Chondrocyte (in vitro differentiated cells): ENCODE measurements around the gene APBB3. TPM values are rescaled to one million over a fixed set of nuclear protein-coding genes. Genes with fewer than 3 reads are reported as not detected.

Source experiments
- DNase-seq: peaks from one replicate; pipeline ENCODE4 v3.0.0; 2021; ENCODE audit warnings: mixed read lengths, low spot score
- H3K27ac Mint-ChIP-seq: one replicate; pipeline ENCODE4 v1.8.0; 2021; ENCODE audit warnings: mild to moderate bottlenecking, moderate library complexity, mixed read lengths; ENCODE audit not compliant: unreplicated experiment
- H3K27me3 Mint-ChIP-seq: 2 replicates; pipeline ENCODE4 v1.8.0; 2021; ENCODE audit warnings: low read depth, mixed read lengths
- H3K36me3 Mint-ChIP-seq: 2 replicates; pipeline ENCODE4 v1.8.0; 2021; ENCODE audit warnings: low read depth, mixed read lengths
- H3K4me1 Mint-ChIP-seq: 2 replicates; pipeline ENCODE4 v1.8.0; 2021; ENCODE audit warnings: low read depth, mild to moderate bottlenecking, mixed read lengths
- H3K4me3 Mint-ChIP-seq: one replicate; pipeline ENCODE4 v1.8.0; 2021; ENCODE audit warnings: mild to moderate bottlenecking, moderate library complexity, mixed read lengths; ENCODE audit not compliant: unreplicated experiment
- H3K9me3 Mint-ChIP-seq: 2 replicates; pipeline ENCODE4 v1.8.0; 2021; ENCODE audit warnings: low read depth, mixed read lengths
- CTCF ChIP-seq: fragments of 200-600 bp; sonication (generic); IDR thresholded peaks from 2 replicates; pipeline ENCODE4 v1.5.0; 2021; ENCODE audit warnings: antibody characterized with exemption, mild to moderate bottlenecking, moderate library complexity
- total RNA-seq: library from RNA; stranded (reverse); gene quantifications from 3 replicates; pipeline ENCODE4 v1.2.1, GENCODE V29; 2021

Gene APBB3
- total RNA-seq, 1 donor from 2014 or later: 42.3 TPM

- no peak for DNase-seq
- H3K4me1 Mint-ChIP-seq: peaks cover 51% of the 10 kb centered on the region
- H3K4me3 Mint-ChIP-seq: no peak overlapping the region
- H3K27me3 Mint-ChIP-seq: no peaks in the 10 kb centered on the region
- peaks cover 11% of the 10 kb centered on the region for H3K36me3 Mint-ChIP-seq
- H3K9me3 Mint-ChIP-seq: no peaks in the 10 kb centered on the region
- H3K27ac Mint-ChIP-seq: no peak overlapping the region
- no peak for TF ChIP-seq CTCF
Observed at GRCh38 chr5:140561753-140562523, 2.5 kb downstream of the APBB3 start.

- peaks cover 8% of the 10 kb centered on the region for H3K36me3 Mint-ChIP-seq
Observed at GRCh38 chr5:140560227-140560626, 4.2 kb downstream of the APBB3 start.

GRCh38 chr5:140558542-140558941, 5.9 kb downstream of the APBB3 start:
- H3K27ac Mint-ChIP-seq: peak overlapping the region; percentile 99
- no peak for DNase-seq
- H3K4me1 Mint-ChIP-seq: peaks cover 55% of the 10 kb centered on the region
- TF ChIP-seq CTCF: no peak
- no peaks in the 10 kb centered on the region for H3K9me3 Mint-ChIP-seq
- H3K27me3 Mint-ChIP-seq: no peaks in the 10 kb centered on the region
- H3K4me3 Mint-ChIP-seq: no peak overlapping the region
- peaks cover 8% of the 10 kb centered on the region for H3K36me3 Mint-ChIP-seq

More at GRCh38 chr5:140560227-140560626, 4.2 kb downstream of the APBB3 start:
- Mint-ChIP-seq H3K4me1 (peaks cover 52% of the 10 kb centered on the region), H3K4me3 (no peak overlapping the region), H3K27ac (peak overlapping the region; percentile 42), H3K27me3 (no peaks in the 10 kb centered on the region), H3K9me3 (no peaks in the 10 kb centered on the region)
- DNase-seq: no peak
- no peak for TF ChIP-seq CTCF

- no peaks in the 10 kb centered on the region for H3K27me3 Mint-ChIP-seq
- H3K4me3 Mint-ChIP-seq: peak overlapping the region; percentile 74
- no peak for DNase-seq
- TF ChIP-seq CTCF: no peak
- peaks cover 55% of the 10 kb centered on the region for H3K4me1 Mint-ChIP-seq
- H3K27ac Mint-ChIP-seq: peak overlapping the region; percentile 99
- H3K9me3 Mint-ChIP-seq: no peaks in the 10 kb centered on the region
- peaks cover 12% of the 10 kb centered on the region for H3K36me3 Mint-ChIP-seq
Observed at GRCh38 chr5:140557965-140558364, 6.4 kb downstream of the APBB3 start.

GRCh38 chr5:140557136-140557805, 7.1 kb downstream of the APBB3 start, which contains the start of gene SRA1:
TSS of gene SRA1 (minus strand) at chr5:140557473. CDS start at chr5:140557452, 21 bp downstream.
- DNase-seq: peak; percentile 97
- no peak for TF ChIP-seq CTCF
- H3K27ac Mint-ChIP-seq: peak within 1 kb of the TSS; percentile 99
- peak within 1 kb of the TSS; percentile 74 for H3K4me3 Mint-ChIP-seq
- H3K27me3 Mint-ChIP-seq: no peaks in the 10 kb centered on the region
- H3K4me1 Mint-ChIP-seq: peaks cover 52% of the 10 kb centered on the region
- H3K9me3 Mint-ChIP-seq: no peaks in the 10 kb centered on the region
- H3K36me3 Mint-ChIP-seq: peaks cover 12% of the 10 kb centered on the region
